ENCODE measurements around the gene RTTN. TPM values are rescaled to one million over a fixed set of nuclear protein-coding genes. Genes with fewer than 3 reads are reported as not detected.

The RTTN gene
- polyA plus RNA-seq, 1 experiment = 5.4 TPM

- H3K27me3 ChIP-seq (ENCODE audit: control insufficient read depth, insufficient read depth, low read length) = no peaks in the 10 kb centered on the region
- no peak overlapping the region for H3K4me3 ChIP-seq (ENCODE audit: low read depth, low read length)
- no peak for TF ChIP-seq CTCF (IDR thresholded peaks at IDR 0.05; ENCODE audit: insufficient read depth, low read depth, low read length)
- CTCF ChIA-PET = interaction anchor here (1.5 kb wide), 1 partner anchor 8 kb away, joined by 4 read pairs; no protein-coding TSS in a partner anchor
- no peak for DNase-seq (ENCODE audit: low read depth)
- POLR2A ChIA-PET = no interaction called here
- no peaks in the 10 kb centered on the region for H3K36me3 ChIP-seq (ENCODE audit: control insufficient read depth, insufficient read depth, low read length)
Observed at GRCh38 chr18:70046796-70047195, 158.7 kb downstream of the RTTN start.

- CTCF ChIA-PET = interaction anchor here (1.5 kb wide), 1 partner anchor 8 kb away, joined by 4 read pairs; no protein-coding TSS in a partner anchor
- Histone ChIP-seq H3K4me3 (ENCODE audit: low read depth, low read length) (no peak overlapping the region), H3K27me3 (ENCODE audit: control insufficient read depth, insufficient read depth, low read length) (no peaks in the 10 kb centered on the region), H3K36me3 (ENCODE audit: control insufficient read depth, insufficient read depth, low read length) (no peaks in the 10 kb centered on the region)
- POLR2A ChIA-PET = no interaction called here
- no peak for DNase-seq (ENCODE audit: low read depth)
- TF ChIP-seq CTCF (IDR thresholded peaks at IDR 0.05; ENCODE audit: insufficient read depth, low read depth, low read length) = no peak
Observed at GRCh38 chr18:70046207-70046606, 159.3 kb downstream of the RTTN start.

- TF ChIP-seq CTCF (IDR thresholded peaks at IDR 0.05; ENCODE audit: insufficient read depth, low read depth, low read length) = no peak
- H3K4me3 ChIP-seq (ENCODE audit: low read depth, low read length) = no peak overlapping the region
- no peaks in the 10 kb centered on the region for H3K27me3 ChIP-seq (ENCODE audit: control insufficient read depth, insufficient read depth, low read length)
- no peaks in the 10 kb centered on the region for H3K36me3 ChIP-seq (ENCODE audit: control insufficient read depth, insufficient read depth, low read length)
- DNase-seq (ENCODE audit: low read depth) = peak; percentile 97
- ChIA-PET CTCF (no interaction called here), POLR2A (no interaction called here)
Observed at GRCh38 chr18:70044632-70045031, 160.9 kb downstream of the RTTN start.

- CTCF ChIA-PET = no interaction called here
- Histone ChIP-seq H3K27me3 (ENCODE audit: control insufficient read depth, insufficient read depth, low read length) (no peaks in the 10 kb centered on the region), H3K36me3 (ENCODE audit: control insufficient read depth, insufficient read depth, low read length) (peaks cover 4% of the 10 kb centered on the region), H3K4me3 (ENCODE audit: low read depth, low read length) (no peak overlapping the region)
- POLR2A ChIA-PET = no interaction called here
- TF ChIP-seq CTCF (IDR thresholded peaks at IDR 0.05; ENCODE audit: insufficient read depth, low read depth, low read length) = no peak
- DNase-seq (ENCODE audit: low read depth) = no peak
Observed at GRCh38 chr18:70041459-70042050, 163.9 kb downstream of the RTTN start.

- H3K4me3 ChIP-seq (ENCODE audit: low read depth, low read length) = no peak overlapping the region
- no peak for DNase-seq (ENCODE audit: low read depth)
- ChIA-PET POLR2A (no interaction called here), CTCF (no interaction called here)
- peaks cover 4% of the 10 kb centered on the region for H3K36me3 ChIP-seq (ENCODE audit: control insufficient read depth, insufficient read depth, low read length)
- no peaks in the 10 kb centered on the region for H3K27me3 ChIP-seq (ENCODE audit: control insufficient read depth, insufficient read depth, low read length)
- TF ChIP-seq CTCF (IDR thresholded peaks at IDR 0.05; ENCODE audit: insufficient read depth, low read depth, low read length) = no peak
Observed at GRCh38 chr18:70039186-70039585, 166.3 kb downstream of the RTTN start.

Measured in BJ (cell line).